ENCODE measurements around the gene PABPC4L.
"Not testable (repeated sequence)": the region's sequence is repeated elsewhere in the genome, so short reads cannot be mapped to it uniquely, and the experiment has no call there.

Gene PABPC4L

DNA sequence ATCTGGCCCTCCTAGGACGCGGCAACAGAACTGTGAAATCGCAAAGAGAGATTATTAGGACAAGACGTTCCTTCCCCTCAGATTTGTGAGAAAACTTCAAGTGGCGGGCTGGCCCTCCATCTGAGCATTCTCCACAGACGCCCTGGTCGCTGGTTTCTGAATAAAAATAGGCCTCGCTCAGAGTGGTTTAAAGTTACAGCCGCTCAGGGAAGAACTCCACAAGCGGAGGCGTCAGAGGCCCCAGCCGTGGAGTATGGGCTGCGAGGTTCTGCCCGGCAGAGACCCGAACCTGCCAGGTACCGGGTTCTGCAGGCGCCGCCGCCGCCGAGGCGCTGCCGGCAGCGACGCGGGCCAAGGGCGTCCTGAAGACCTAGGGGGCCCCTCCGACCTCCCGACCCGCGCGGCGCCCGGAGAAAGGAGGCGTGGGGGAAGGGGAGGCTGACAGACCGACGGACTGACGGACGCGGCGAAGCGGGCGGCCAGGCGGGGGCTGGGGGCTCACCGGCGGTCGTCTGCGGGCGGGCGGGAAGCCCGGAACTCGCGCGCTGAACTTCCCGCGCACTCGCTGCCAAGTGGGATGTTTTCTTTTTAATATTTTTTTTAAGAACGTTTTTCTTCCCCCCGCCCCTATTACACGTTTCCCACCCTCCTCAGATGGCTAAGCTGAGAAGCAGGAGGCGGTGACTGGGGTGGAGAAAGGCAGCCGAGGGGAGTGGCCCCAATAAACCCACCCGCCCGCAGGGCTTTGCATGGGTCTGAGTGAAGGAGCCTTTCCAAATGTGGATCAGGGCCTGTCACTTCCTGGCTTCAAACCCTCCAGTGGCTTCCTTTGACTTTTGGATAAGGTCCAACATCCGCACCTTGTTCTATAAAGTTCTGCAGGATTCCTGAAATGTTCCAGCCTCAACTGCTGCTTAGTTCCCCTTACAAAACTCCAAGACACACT, at the start of gene PABPC4L:
Gene PABPC4L (minus strand): TSS at position 574 of the 946 bp plus-strand sequence. CDS start 770 bp downstream, outside the sequence.
- no peak for DNase-seq

DNA sequence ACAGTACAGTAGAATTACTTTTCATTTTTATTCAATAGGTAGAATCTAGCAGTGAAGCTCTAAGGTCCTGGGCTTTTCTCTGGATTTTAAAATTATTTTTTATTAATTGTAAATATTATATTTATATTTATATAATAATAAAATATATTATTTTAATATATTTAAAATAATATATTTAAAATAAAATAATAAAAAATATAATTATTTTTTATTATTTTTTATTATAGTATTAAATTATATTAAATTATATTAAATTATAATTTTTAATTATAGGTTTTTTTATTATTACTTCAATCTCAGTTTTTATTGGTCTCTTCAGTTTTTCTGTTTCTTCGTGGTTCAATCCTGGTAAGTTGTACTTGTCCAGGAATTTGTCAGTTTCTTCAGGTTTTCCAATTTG, 49.7 kb upstream of the PABPC4L start:
- DNase-seq = no peak

DNA sequence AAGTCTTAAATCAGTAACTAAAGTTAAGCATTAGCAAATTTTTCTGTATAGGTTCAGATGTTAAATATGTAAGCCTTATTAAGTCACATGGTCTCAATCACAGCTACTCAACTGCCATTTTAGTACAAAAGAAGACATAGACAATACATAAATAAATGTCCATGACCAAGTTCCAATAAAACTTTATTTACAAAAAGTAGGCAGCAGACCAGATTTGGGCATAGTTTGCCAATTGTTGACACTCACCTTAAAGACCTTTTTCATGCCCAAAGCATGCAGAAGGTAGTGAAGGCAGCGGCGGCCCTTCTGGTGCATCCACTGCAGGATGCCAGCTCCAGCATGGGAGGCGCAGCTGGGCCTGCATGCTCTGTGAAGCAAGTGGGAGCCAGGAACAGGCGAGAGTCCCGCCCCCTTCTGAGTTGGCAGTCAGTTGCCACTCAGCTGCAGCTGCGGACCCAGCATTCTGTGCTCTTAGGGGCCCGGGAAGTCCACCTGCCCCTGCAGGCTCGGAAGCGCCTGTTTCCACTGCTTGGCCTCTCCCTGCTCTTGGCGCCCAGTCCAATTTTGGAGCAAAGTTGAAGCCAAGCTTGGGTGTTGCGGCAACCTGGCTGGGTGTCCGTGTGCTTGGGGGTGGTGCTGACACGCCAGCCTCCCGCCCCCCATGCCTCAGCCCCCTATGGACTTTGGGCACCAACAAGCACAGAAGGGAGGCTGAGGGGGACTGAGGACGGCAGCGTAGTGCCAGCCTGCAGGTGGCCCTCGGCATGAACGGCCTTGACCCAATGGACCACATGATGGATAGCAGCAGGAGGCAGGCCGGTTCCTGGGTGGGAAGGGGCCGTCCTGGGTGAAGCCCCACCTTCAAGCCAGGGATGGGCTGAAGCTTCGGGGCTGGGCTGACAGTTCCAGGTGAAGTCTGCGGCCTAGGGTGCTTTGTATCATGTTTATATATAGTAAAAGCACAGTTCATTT, 42.4 kb upstream of the PABPC4L start:
- no peak for DNase-seq

DNA sequence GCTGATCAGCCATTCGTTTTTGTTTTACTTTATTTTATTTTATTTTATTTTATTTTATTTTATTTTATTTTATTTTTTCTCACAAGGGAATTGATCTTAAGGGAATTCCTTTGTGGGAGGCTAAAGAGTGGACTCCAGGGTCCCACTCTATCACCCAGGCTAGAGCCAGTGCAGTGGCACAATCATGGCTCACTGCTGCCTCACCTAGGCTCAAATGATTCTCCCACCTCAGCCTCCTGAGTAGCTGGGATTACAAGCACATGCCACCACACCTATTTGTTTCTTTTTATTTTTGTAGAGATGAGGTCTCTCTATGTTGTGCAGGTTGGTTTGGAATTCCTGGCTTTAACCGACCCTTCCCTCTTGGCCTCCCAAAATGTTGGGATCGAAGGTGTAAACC, 17.5 kb upstream of the PABPC4L start:
- DNase-seq = no peak

DNA sequence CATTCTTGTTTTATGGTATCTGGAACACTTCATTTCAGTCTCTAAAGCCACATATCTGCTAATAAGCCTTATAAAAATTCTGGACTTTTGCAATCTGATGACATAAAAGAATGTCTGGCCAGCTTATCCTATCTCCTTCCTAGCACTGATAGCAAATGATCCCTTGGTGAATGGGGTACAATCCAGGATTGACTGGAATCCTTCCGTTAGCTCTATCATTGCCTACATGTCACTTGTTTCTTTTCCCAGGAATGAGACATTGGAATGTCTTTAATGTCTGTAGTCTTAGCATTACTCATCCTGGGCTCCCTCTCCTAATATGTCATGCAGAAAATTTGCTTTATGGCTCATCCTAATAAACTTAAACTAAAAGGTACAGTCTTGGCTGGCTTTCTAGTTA, 14.8 kb upstream of the PABPC4L start:
- DNase-seq = no peak

DNA sequence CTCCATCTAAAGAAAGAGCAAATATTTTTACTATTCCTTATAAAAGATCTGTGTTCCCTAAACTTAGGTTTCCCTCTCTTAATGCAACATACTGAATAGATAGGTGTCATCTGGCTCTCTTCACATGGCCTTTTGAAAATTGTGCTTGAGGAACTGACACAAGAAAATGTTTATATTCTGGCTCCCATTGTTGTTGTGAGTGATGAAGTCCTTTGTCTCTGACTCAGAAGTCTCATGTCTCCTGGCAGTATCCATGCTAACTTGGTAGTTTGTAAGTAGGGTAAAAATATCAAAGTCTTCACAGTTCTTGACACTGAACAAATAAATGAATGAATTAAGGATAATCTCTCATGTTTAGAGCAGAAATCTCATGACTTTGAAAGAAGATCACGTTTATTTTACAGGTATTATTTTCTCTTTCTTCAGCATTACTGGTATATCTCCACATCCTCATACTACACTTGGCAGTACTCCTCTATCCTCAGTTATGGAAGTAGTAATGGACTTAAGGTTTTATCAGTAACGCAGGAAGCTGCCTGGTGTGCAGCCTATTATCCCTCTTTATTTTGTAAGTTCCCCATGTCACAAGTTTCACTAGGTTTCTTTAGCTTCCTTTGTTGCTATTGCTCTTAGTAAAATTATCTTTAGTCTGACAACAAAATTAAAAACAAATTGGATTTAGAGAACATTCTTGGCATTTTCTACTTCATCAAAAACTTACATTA, 14.2 kb upstream of the PABPC4L start:
- DNase-seq = no peak

DNA sequence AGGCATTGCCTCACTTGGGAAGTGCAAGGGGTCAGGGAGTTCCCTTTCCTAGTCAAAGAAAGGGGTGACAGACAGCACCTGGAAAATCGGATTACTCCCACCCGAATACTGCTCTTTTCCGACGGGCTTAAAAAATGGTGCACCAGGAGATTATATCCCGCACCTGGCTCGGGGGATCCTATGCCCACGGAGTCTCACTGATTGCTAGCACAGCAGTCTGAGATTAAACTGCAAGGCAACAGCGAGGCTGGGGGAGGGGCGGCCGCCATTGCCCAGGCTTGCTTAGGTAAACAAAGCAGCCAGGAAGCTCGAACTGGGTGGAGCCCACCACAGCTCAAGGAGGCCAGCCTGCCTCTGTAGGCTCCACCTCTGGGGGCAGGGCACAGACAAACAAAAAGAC, 6.4 kb upstream of the PABPC4L start:
- DNase-seq = not testable (repeated sequence)

DNA sequence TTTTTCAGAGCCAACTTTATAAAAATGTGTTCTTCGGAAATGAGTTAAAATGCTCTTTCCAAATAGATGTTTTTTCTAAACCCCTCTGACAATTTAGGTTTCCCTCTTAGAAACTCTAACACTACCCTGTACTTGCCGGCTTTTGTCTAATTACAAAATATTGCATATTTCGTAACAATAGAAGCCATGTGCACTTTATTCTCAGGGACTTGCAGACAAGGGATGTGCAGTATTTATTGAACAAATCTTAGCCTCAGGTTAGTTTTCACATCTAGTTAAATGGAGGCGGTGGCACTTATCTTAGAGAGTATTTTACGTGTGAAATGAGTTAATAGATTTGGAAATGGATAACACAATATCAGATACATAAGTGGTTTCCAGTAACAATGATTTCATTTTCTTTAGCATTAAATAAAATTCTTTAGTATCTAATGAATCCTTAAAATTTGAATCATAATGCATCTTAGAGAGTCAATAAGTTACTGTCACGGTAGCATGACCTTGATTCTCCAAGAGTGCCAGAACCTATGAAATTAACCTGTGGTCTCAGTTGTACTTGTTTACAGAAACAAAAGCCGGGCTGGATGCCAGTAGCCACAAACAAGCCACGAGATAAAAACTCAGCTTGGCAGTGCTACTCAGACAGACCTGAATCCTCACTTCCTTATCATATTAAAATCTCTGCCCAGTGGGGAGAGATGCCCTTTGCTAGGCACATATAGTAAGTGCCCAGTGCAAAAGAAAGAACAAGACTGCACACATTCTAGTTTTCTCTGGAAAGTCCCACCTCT, 772 bp upstream of the PABPC4L start:
- no peak for DNase-seq

DNA sequence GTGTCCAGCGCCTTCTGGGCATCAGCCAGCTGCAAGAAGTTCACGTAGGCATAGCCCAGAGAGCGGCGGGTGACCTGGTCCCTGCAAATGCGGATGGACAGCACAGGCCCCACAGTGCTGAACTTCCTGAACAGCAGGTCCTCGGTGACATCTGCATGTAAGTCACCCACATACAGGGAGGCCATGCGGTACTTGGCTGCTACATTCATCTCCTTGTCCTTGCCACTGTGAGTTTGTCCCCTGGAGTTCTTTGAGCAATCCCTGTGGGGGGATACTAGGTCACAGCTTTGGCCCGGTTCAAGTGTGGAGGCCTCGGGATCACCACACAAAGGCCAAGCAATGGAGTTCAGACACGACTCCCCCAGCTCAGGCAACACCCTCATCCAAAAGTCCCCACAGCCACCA, 776 bp downstream of the PABPC4L start:
- DNase-seq = no peak

DNA sequence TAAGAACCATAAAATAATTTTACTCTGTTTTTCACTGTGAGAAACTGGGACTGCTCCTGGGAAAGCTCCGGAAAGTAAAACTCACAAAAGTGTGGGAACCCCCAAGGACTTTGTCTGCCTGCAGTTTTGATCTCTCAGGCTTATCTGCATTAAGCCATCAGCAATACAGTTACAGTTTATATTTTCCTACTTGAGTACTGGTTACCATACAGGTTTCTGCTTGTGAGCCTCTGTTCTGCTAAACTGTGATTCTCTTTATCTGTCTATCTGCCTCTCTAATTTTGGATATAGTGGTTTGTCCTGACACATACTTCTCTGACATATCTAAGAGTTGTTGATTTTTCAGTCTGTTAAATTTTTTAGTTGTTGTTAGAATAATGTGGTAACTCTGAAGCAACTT, 11.6 kb downstream of the PABPC4L start:
- DNase-seq = no peak

DNA sequence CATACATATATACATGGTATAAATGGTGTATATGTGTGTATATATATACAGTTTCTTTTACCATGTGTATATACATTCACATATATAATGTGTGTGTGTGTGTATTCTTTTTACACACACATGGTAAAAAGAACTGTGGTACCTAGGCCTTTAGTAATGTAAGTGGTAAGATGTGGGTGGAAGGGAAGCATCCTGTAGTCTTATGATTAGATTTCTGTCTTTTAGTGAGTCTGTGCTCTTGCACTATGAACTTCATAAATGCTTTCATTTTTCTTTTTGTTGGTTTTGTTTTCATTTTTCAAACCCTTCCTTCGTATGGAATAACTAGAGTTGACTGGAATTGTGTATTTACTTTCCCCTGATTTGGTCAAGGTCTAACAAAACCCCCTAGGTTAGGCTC, 12.1 kb downstream of the PABPC4L start:
- DNase-seq = no peak

DNA sequence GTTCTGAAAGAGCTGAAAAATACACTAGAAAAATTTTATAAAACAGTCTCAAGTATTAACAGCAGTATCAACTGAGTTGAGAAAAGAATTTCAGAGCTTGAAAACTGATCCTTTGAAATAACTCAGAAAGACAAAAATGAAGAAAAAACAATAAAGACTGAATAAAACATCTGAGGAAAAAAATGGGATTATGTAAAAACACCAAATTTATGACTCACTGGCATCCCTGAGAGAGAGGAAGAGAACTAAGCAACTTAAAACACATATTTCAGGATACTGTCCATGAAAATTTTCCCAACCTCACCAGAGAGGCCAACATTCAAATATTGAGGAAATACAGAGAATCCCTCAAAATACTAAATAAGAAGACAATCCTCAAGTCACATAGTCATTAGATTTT, 22.9 kb downstream of the PABPC4L start:
- no peak for DNase-seq

DNA sequence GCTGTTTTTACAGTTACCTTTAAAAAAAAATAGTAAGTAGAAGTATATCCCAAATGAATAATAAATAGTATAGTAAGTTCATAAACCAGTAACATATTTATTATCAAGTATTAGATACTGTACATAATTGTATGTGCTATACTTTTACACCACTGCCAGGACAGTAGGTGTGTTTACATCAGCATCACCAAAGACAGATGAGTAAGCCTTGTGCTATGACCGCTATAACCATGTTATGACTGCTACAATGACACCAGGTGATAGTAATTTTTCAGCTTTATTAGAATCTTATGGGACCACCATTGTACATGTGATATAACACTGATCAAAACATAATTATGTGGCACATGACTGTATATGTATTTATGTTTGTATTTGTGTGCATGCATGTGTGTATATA, 27.3 kb downstream of the PABPC4L start:
- no peak for DNase-seq

DNA sequence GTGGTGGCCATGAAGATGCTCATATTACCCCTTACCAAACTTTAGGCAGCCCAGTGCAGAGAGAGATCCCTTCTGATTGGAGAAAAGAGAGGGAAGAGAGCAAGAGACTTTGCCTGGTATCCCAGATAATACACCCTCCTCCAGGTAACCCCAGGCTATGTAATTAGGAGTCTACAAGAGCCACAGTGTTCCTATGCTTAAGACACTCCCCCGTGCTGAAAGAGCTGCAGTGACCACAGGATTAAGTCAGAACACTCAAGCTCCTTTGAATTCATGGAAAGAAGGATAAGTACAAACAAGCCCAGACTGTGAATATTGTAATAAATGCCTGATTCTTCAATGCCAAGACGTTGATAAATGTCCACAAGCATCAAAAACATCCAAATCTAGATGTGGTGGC, 41.4 kb downstream of the PABPC4L start:
- no peak for DNase-seq

DNA sequence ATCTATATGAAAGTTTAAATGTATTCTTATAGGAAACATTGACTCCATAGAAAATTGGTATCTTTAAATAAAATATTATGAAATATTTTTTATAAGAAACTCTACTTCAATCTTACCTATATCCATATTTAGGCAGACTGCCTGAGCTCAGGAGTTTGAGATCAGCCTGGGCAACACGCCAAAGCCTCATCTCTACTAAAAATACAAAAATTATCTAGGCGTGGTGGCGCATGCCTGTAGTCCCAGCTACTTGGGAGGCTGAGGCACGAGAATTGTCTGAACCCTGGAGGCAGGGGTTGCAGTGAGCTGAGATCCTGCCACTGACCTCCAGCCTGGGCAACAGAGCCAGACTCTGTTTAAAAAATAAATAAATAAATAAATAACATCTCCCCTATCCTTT, 47.5 kb downstream of the PABPC4L start:
- no peak for DNase-seq

DNA sequence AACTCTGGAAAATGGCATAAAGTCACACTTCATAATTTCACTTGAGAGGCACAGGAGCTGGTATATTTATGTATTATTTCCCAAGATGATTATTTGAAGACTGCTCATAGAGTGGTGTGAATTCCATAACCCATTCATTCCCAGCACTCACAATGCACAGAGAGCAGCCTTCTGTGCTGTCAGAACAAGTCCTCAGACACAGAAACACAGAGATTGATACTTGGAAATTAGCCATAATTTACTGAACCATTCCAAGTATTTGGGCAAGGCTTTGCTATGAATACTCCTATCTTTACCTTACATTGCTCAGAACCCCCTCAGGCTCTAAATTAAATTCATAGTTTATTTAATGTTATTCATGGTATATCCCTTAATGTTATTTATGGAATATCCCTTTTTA, 53.6 kb downstream of the PABPC4L start:
- DNase-seq = no peak
